Hematopoietic multipotent progenitor cell treated with erythropoietin and hydrocortisone succinate and interleukin-3 and kit ligand, for 4 days (in vitro differentiated cells): ENCODE measurements around the gene ABLIM2.

Source experiments
- DNase-seq: peaks from one replicate; pipeline ENCODE4 v3.0.0-alpha.2; 2015

The ABLIM2 gene

DNA sequence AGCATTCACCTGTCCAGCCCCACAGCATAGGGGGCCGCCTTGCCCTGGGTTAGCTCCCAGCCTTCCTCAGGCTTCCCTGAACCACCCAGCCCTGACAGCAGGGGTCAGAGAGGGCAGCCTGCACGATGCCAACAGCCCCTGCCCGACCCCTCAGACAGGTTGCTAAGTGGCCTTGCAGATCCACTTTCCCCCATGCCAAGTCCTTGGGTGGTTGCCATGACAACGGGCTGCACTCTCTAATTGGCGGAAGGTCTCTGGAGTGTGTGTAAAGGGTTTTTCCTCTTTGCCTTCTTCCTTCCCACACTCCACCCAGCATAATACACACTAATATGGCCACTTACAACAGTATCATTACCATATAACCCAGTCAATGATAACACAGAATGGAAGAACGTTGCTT is 119.3 kb downstream of the ABLIM2 start:
- DNase-seq, result peak; percentile 24

DNA sequence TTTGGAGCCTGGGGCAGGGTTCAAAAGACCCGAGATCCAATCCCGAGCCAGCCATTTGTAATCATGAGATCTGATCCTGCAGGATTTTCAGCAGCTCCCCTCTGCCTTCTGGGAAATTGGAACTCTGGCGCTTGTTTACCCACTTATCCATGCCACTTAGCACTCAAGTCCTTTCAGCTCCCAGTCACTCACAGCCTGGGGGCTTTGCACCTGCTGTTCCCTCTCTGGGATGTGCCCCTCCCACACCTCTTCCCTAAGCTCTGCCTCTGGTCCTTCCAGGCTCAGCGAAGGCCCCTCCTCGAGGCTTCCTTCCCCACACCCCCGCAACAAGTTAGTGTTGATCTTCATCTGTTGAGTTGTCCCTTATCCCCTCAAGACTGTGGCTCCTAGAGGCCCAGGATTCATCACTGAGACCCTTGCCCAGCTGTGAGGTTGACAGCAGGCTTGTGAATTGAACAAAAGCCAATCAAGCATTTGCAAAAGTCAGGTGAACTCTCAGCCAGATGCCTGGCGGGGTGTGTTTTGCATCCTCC is 119.8 kb downstream of the ABLIM2 start:
- no peak for DNase-seq

DNA sequence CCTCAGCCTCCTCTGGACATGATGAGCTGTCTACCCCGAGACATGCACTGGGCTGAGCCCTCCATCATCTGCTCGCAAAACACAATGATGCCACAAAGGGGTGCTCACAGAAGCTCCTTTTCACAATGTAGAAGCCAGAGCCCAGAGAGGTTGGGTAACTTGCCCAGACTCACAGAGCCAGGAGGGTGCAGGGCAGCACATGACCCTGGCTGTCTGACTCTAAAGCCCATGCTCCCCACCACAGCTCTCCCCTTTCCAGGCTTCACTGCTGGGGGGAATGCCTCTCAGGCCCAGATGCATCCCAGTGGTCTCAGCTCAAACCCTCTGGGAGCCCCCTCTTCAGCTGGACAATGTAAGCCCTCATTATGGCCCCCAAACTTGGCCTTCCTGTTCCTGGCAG is 120.5 kb downstream of the ABLIM2 start:
- DNase-seq, result no peak

DNA sequence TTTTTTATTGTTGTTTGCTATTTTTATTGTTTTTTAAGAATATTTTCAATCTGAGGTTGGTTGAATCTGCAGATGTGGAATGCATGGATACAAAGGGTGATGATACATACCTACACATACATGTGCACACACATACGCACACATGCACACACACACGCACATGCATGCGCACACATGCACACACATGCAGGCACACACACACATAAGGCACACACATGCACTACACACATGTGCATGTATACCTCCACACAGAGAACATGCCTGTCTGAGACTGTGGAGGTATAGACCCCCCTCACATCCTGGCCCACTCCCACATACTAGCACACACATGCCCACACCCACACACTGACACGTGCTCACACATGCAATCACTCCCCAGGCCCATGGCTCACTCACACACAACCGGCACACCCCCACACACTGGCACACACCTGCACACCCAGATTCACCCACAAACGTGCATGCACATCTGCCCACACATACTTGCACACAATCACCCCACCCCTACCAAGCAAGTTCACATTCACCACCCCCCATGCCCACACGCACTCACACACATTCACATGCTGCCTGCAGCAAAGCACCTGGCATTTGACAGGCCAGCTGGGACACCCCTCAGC is 121.4 kb downstream of the ABLIM2 start:
- no peak for DNase-seq

DNA sequence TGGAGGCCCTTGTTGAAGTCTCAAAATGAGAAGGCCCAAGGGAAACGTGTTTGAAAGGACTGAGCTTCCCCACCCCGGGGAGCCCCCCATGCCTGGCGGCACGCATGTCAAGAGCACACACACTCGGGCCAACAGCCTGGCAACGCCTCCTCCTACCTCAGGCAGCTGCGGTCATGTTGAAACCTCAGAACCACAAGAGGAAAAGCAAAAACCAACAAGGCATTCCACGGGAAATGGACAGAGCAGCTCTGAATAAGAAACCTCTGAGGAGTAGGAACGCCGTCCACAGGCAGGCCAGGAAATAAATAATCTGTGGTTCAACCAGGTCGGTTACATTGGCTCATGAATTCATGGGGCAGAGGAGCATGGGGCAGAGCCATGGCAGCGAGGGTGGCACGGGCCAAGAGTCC is 123.2 kb downstream of the ABLIM2 start:
- peak; percentile 41 for DNase-seq

DNA sequence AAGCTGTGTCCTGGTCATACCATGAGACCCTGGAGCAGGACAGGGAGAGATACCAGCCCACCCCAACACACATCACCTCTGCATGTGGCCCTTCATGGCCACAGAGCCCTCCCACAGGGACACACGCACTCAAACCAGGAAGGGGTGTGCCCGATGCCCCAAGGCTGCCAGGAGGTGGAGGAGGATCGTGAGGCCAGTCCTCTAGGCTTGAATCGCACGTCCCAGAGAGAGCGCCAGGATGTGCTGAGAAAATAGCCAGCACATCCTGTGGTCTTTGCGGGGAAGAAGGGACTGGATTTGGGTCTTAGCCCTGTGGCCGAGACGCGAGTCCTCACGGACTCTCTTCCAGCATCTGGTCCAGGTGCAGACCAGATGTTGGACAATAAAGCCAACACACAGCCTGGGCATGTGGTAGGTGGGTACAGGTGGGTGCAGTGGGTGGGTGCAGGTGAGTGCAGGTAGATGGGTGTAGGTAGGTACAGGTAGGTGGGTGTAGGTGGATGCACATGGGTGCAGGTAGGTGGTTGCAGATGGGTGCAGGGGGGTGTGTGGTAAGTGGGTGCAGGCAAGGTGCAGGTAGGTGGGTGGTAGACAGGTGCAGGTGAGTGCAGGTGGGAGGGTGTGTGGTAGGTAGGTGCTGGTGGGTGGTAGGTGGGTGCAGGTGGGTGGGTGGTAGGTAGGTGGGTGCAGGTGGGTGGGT is 124.6 kb downstream of the ABLIM2 start:
- no peak for DNase-seq

DNA sequence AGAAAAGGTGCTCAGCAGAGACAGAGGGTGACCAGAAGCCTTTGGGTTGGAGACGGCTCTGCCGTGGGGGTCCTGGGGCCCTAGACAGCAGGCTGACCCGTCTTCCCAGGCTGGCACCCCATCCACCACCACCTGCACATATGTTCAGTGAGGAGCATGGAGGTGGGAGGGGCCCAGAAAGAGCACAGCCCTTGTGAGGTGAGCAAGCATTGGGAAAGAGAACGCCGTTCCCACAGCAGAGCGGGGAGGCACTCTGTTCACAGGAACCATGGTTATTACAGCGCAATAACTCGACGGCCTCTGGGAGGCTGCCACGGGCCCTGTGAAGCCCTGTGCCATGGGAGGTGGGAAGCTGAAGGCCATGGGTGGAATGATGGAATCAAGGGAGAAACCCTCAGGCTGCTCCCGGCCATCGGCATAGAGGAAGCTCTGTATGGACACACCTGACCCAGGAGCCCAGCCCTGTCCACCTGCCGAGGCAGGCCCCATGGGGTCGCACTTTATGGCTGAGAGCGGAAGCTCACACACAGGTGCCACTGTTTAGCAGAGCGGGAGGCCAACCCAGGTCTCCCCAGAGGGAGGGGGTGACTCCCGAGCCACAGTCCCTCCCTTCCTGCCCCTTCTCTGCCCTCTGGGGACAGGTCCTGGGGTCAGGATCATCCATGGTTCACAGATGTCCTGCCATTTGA is 125.4 kb downstream of the ABLIM2 start:
- no peak for DNase-seq

DNA sequence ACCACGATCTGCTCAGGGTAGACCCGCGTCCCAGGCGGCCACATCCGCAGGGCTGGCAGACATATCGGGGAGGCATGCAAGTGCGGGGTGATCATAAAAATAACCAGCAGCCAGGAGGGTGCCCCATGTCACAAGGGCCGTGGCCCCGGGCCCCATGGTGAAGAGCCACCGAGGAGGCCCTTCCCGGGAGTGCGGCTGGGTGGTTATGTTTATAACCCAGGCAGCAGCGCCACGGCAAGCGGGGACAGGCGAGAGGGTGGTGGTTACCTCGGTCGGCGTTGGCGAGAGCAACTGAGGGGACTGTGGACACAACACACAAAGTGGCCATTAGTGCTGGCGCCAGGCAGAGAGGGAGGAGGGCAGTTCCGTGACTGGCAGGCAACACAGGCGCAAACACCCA is 126.2 kb downstream of the ABLIM2 start:
- no peak for DNase-seq

DNA sequence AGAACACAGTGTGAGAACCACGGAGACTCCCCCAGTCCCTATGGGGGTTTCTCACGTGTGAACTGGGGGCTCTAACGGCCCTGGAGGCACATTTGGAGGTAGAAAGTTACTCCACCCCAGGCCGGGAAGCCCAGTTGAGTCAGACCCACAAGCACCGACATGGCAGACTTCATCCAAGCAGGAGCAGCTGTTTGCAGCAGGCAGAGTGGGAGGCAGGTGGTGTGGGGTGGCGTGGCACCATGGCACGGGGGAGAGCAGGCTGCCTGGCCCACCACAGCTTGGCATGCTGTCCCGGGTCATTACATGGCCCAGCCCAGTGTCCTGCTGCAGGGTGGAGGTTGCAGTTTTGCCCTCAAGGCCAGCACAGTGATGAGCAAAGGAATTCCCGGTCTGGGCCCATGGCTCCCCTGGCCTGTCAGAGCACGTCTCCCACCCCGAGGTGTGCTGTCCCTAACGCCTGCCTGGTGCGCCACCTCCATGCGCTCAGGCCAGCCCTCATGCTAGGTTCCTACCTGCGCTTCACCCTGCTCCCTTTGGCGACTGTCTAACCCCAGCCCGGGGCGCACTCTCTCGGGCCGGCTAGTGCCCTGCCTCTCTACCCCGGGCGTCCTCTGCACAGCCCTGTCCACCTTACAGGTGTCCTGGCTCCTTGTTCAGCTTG is 128.4 kb downstream of the ABLIM2 start:
- DNase-seq, result no peak

DNA sequence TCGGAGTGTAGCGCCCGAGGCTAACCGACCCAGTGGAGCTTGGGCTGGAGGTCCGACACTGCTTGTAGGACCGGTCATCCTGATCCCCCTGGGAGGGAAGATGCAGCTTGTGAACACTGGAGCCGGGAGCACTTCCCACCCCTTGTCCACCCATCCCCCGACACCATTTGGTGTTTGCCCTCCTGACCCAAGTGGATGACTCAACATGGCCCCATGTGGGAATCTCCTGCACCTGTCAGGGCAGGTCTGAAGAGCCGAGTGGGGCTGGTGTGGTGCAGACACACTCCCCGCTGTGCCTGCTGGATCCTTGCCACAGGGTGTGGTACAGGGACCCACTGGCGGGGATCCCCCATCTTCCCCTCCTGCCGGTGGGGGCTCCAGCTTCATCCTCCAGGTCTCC is 128.9 kb downstream of the ABLIM2 start:
- no peak for DNase-seq

DNA sequence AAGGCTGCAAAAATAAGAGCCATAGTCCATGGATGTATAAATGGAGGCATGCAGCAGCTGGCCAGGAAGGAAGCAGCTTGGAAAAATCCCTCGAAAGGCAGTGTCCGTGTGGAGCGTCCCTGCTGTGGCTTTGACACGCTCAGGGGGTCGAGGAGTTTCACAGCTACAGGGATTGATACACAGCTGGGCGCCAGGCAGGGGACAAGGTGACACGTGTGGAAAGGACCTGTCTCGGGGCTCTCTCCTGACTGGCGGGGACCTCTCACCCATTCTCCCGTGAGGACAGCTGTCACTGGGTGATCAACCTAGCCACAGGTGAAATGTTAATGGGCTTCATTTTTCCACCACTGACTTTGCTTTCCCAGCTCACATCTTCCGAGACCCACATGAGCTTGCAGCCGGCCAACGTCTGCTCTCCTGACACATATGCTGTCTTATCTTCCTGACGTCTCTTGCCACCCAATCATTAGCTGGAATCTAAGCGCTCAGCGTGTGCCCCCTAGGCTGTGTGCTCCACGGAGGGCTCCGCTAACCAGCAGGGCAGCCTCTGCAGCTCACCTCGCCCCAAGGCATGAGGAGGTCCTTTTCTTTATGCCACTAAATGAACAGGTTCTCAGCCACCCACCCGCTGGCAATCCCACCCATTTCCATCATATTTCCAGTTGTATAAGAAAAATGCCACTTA is 129.6 kb downstream of the ABLIM2 start:
- DNase-seq, result no peak

DNA sequence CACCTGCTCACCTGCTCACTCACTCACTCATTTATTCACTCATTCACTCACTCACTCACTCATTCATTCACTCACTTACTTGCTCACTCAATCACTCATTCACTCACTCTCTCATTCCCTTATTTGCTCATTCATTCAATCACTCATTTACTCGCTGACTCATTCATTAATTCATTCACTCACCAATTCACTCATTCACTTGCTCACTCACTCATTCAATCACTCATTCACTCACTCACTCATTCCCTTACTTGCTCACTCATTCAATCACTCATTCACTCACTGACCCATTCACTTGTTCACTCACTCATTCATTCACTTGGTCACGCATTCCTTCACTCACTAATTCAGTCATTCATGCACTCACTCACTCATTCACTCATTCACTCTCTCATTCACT is 130.2 kb downstream of the ABLIM2 start:
- DNase-seq, result no peak

DNA sequence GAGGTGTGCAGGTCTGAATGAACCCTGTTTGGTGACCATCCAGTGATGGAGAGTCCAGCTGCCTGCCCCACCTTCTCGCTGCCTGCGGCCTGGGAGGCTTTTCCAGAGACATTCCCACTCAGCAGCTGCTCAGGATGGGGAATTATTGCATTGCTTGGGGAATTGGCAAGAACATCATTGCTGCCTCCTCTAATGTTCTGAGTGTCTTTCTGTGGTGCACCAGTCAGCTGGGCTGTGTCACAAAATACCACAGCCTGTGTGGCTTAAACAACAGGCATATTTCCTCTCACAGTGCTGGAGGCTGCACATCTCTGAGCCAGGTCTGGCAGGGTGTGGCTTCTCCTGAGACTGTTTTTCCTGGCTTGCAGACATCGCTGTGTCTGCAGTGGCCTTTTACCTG is 132.2 kb downstream of the ABLIM2 start:
- no peak for DNase-seq

DNA sequence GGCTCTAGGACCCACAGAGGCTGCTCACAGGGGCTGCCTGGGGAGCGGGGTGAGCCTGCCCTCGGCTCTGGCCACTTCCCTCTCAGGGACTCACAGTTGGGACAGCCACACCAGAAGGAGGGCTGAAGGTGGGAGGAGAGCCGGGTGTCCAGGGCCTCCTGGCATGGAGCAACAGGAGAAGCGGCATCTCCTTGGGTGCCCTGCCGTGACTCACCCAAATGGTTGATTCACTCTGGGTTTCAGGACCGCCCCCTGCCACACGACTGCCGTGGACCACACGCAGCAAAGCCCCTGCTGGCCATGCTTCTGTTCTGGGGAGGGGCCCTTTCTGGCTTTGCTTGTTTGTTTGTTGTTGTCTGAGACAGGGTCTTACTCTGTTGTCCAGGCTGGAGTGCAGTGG is 132.9 kb downstream of the ABLIM2 start:
- DNase-seq, result no peak

DNA sequence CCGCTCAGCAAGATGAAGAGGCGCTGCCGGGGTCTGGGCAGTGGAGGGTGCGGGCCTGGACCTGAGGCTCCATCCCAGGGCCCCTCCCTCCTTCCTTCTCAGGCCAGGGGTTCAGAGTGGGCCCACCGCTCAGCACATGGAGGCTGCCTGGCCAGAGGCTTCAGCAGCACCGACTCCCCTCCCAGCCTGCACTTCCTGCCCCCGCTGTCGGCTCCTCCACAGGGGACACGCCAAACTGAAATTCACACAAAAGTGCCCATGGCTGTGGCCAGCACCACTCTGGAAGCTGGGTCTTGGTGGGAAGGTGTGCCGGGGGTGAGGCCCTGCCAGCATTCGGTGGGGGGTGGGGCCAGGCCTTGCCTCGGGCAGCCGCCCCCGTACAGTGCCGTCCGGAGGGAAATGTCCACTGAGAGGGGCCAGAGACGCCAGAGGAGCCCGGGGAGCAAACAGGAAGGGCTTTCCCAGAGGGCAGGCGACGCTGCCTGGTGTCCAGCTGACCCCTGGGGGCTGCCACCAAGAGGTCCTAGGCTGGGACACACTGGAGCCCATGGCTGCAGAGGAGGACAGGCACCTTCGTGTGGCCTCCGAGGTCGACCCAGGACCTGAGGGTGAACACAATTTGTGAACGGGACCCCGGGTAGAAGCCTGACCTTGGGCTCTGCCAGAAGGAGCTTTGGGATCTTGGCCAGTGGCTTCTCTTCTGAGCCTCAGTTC is 134.4 kb downstream of the ABLIM2 start:
- no peak for DNase-seq

DNA sequence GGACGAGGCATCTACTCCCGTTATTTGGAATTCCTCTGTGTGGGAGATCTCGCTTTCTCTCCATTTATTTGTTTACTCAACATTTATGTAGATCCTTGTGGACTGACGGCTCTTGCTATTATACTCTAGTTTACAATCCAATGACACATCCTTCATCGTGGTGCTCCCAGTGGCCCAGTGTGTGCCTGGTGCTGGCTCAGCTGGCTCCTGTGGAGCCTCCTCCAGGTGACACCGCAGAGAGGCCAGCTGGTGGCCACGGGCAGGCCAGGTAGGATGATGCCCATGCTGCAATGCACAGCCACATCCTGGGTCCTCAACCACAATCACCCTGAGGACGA is 134.9 kb downstream of the ABLIM2 start:
- no peak for DNase-seq

DNA sequence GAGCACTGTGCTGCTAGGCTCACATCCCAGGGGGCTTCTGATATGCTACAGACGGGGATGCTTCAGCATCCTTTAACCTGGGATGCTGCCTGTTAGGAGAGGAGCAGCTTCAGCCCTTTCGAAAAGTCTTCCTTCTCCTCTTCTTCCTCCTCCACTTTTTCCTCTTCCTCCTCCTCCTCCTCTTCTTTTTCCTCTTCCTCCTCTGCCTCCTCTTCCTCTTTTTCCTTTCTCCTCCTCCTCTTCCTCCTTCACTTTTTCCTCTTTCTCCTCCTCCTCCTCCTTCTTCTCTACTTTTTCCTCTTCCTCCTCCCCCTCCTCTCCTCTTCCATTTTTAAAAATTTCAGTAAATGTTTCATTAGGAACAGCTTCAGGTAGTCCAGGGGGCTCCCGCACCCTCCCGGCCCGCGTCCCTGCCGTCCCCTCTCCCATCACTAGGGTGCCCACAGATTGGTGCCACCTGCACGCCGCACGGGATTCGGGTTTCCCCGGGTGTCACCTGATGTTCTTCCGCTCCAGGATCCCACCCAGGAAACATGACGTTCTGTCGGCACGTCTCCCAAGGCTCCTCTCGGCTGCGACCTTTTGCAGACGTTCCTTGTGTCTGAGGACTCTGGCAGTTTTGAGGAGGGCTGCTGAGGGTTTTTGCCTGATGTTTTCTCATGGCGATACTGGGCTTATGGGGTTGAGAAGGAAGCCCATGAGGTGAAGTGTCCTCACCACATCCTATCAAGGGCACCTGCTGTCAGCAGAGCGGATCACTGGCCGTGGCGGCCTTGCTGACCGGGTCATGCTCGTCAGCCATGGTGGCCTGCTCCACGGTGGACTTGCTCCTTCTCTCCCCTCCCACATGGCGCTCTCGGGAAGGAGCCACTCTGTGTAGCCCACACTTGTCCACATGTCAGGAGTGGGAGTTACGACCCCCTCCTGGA is 135.6 kb downstream of the ABLIM2 start:
- DNase-seq, result no peak

DNA sequence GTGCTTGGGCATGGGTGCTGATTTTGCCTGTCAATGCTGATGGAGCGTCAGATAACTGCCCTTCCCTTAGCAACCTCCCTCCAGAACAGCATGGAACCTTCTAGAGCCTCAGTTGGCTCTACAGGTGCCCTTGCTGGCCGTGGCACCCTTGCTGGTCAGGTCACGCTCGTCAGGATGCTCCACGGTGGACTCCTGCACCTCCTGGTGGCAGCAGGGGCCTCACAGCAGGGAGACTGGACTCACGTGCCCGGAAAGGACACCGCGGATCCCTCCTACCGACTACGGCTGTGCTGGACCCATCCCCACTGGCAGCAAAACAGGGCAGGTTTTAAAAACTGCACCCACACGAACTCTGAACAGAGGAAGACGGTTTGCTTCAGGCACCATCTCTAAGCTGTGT is 136.8 kb downstream of the ABLIM2 start:
- DNase-seq, result no peak

DNA sequence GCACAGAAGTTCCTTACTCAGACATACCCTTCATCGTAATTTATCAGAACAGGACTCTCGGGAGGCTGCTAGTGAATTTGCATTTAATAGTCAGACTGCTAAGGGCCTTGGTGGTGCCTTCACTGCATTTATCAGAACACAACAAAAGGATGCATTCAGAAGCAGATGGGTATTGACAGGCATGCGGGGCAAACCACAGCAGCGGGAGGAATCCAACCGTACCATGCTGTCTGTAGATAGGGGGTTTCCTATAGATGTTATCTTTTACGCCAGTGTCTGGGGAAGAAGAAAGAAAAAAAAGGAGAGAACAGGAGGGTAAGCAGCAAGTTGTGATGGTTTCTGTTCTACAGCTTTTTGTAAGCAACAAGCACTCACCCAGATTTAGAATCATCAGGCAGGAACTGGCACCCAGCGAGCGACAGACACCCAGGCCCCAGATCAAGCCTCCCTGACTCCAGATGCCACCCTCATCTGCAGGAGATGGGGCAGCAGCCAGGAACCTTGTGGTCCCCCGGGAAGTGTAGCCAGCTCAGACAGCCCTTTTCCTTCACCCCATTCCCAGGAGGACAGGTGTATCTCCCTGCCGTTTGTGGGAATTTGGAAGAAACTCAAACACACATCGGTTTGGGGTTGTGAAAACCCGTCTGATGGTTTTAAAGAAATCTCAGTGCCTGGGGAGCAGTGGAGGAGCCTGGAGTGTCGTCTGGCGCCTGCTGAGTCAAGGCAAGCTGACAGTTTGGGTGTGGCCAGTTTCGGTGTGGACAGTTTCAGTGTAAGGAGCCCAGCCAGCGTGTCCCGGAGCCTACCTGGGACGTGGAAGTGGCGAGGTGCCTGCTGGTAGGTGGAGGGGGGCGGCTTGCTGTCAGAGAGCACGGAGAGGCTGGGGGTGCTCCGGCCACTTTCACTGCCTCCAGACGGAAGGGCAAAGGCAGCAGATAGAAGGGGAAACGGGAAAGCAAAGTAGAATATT is 138.9 kb downstream of the ABLIM2 start:
- no peak for DNase-seq

DNA sequence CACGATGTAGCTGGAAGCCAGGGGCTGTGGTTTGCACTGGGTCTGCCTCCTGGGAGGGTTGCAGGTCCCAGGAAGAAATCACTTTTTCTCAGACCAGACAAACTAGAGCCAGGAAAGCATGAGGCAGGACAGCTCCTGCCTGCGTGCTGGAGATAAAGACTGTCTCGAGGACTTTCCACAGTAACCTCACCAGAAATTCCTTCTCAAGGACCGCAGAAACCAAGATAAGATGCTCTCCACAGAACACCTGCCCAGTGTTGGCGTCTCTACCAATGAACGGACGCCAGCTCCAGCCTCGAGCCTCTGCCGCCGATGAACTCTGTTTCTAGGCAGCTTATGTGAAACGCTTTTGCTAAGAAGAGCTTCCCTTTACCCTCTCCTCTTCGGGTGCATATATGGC is 142.1 kb downstream of the ABLIM2 start:
- no peak for DNase-seq
